Upper lobe of left lung (tissue), 4 donors: Measurements from ENCODE around the gene RAB24.

Experiments
- CTCF ChIP-seq, 6 experiments: fragments of 450-650 bp in 4 of 6; fragments of 200-600 bp in 2 of 6; sonication (generic) in 2 of 6; IDR thresholded peaks; one replicate each; pipeline ENCODE4 v1.5.1; 2016 to 2019; ENCODE audit warnings: antibody characterized with exemption in 6 of 6
- POLR2A ChIP-seq, 4 donors: fragments of 450-650 bp; IDR thresholded peaks; one replicate each; pipeline ENCODE4 v1.5.1; 2016 to 2017; ENCODE audit warnings: antibody characterized with exemption in 4 of 4, mild to moderate bottlenecking in 2 of 4

DNA sequence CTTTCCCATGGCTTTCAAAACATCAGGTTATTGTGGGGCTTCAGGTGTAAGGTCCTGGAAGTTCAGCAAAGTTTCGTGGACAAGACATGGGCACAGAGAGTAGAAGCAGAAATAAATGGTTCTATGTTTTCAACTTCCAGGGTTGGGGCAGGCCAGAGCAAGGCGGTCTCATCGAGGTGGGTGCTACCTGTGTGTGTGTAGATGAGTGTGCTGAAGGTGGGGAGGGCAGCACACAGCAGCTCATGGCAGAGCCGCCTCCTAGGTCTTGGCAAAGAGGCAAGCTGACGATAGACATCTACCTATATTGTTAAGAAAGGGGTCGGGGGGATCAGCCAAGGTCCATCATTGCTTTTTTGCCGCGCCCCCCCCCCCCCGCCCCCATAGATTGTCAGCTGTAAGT is 3.8 kb downstream of the RAB24 start:
- TF ChIP-seq CTCF (IDR thresholded peaks at IDR 0.05): no peak
- no peak for TF ChIP-seq POLR2A (IDR thresholded peaks at IDR 0.05)
